Smooth muscle cell of the brain vasculature (primary cell): Measurements from ENCODE around the gene SLC44A3.

Experiments used
- DNase-seq: peaks from one replicate; pipeline ENCODE4 v3.0.0-alpha.2; 2012; ENCODE audit warnings: low read depth, low spot score

The SLC44A3 gene

GRCh38 chr1:94873520-94874351 is 53.6 kb downstream of the SLC44A3 start:
- DNase-seq = no peak

- DNase-seq = no peak
Observed at GRCh38 chr1:94874423-94874822, 54.3 kb downstream of the SLC44A3 start.

GRCh38 chr1:94875794-94876193 is 55.6 kb downstream of the SLC44A3 start:
- DNase-seq = no peak

- no peak for DNase-seq
Observed at GRCh38 chr1:94876362-94876761, 56.2 kb downstream of the SLC44A3 start.

GRCh38 chr1:94878329-94878728 is 58.2 kb downstream of the SLC44A3 start:
- no peak for DNase-seq

GRCh38 chr1:94883691-94884090 is 63.5 kb downstream of the SLC44A3 start:
- DNase-seq = peak; percentile 80

- no peak for DNase-seq
Observed at GRCh38 chr1:94884106-94884505, 63.9 kb downstream of the SLC44A3 start.

GRCh38 chr1:94884507-94884906 is 64.3 kb downstream of the SLC44A3 start:
- no peak for DNase-seq

GRCh38 chr1:94886361-94886760 is 66.2 kb downstream of the SLC44A3 start:
- no peak for DNase-seq

GRCh38 chr1:94887106-94887505 is 66.9 kb downstream of the SLC44A3 start:
- no peak for DNase-seq

GRCh38 chr1:94887603-94888171 is 67.5 kb downstream of the SLC44A3 start:
- no peak for DNase-seq

GRCh38 chr1:94888201-94888600 is 68.0 kb downstream of the SLC44A3 start:
- no peak for DNase-seq

- DNase-seq = no peak
Observed at GRCh38 chr1:94892604-94893254, 72.6 kb downstream of the SLC44A3 start.

GRCh38 chr1:94894630-94895029 is 74.5 kb downstream of the SLC44A3 start:
- DNase-seq = no peak

- DNase-seq = no peak
Observed at GRCh38 chr1:94895518-94895917, 75.4 kb downstream of the SLC44A3 start.

GRCh38 chr1:94898491-94899385 is 78.6 kb downstream of the SLC44A3 start:
- DNase-seq = no peak

GRCh38 chr1:94899756-94900155 is 79.6 kb downstream of the SLC44A3 start:
- DNase-seq = no peak

- DNase-seq = no peak
Observed at GRCh38 chr1:94901841-94902240, 81.7 kb downstream of the SLC44A3 start.

- DNase-seq = no peak
Observed at GRCh38 chr1:94903280-94904009, 83.3 kb downstream of the SLC44A3 start.

- DNase-seq = no peak
Observed at GRCh38 chr1:94905207-94905606, 85.0 kb downstream of the SLC44A3 start.

GRCh38 chr1:94906382-94906781 is 86.2 kb downstream of the SLC44A3 start:
- DNase-seq = no peak
